Uterus (tissue), 4 donors: Measurements from ENCODE around the gene CACNA2D2. TPM values are rescaled to one million over a fixed set of nuclear protein-coding genes. Genes with fewer than 3 reads are reported as not detected.

Experiments used
- DNase-seq, 2 donors: peaks; one replicate each; pipeline ENCODE4 v3.0.0-alpha.2; 2019 to 2020
- H3K27ac ChIP-seq, 2 donors: fragments of 200-600 bp; sonication (generic); 1 replicate in 1 of 2; 2 replicates in 1 of 2; pipeline ENCODE4 v1.5.1; 2016 to 2018
- H3K27me3 ChIP-seq, 2 donors: fragments of 200-600 bp; sonication (generic); one replicate each; pipeline ENCODE4 v1.5.1; 2018 to 2019; ENCODE audit warnings: control low read depth in 1 of 2
- H3K36me3 ChIP-seq, 2 donors: fragments of 200-600 bp; sonication (generic); one replicate each; pipeline ENCODE4 v1.5.1; 2019; ENCODE audit warnings: control low read depth in 1 of 2
- H3K4me1 ChIP-seq, 2 donors: fragments of 200-600 bp; sonication (generic); one replicate each; pipeline ENCODE4 v1.5.1; 2018 to 2019; ENCODE audit warnings: control low read depth in 1 of 2
- H3K4me3 ChIP-seq, 2 donors: fragments of 200-600 bp; sonication (generic); 1 replicate in 1 of 2; 2 replicates in 1 of 2; pipeline ENCODE4 v1.5.1; 2018 to 2019; ENCODE audit warnings: mild to moderate bottlenecking in 1 of 2
- H3K9me3 ChIP-seq, 2 donors: fragments of 200-600 bp; sonication (generic); one replicate each; pipeline ENCODE4 v1.5.1; 2019; ENCODE audit warnings: control low read depth in 1 of 2
- POLR2A ChIP-seq, 2 donors: fragments of 450-650 bp; IDR thresholded peaks; one replicate each; pipeline ENCODE4 v1.6.1; 2016; ENCODE audit warnings: antibody characterized with exemption in 2 of 2, mild to moderate bottlenecking in 1 of 2, moderate library complexity in 1 of 2
- intact Hi-C: fragments of 100-400 bp; cut with DNase I; formaldehyde crosslinking; loops from one replicate; pipeline ENCODE4 v1.15.1; 2023; ENCODE audit warnings: low total_unique reads
- total RNA-seq, 4 donors: library from RNA; depleted of rRNA in 3 of 4; stranded (reverse); fragments of >200 nt in 3 of 4; gene quantifications; one replicate each; pipeline versions ENCODE4 v1.1.0 to v1.2.4, GENCODE V29; 2014 to 2023
- TF ChIP-seq, protein P1 (sequence below), 4 experiments: fragments of 200-600 bp in 2 of 4; fragments of 450-650 bp in 2 of 4; sonication (generic) in 2 of 4; IDR thresholded peaks; one replicate each; pipeline ENCODE4 v1.5.1; 2016 to 2019; ENCODE audit warnings: antibody characterized with exemption in 4 of 4, mild to moderate bottlenecking in 2 of 4, moderate library complexity in 1 of 4
- donor health status: DM: yes; HTN: yes; CAD: no.

CACNA2D2 gene
- total RNA-seq, 4 donors from 2014 or later: under 0.01 to 6.1 (median 5.3) TPM; not detected in 1

- no peak for DNase-seq
- Histone ChIP-seq H3K4me3 (no peak overlapping the region), H3K27me3 (no peaks in the 10 kb centered on the region), H3K36me3 (no peaks in the 10 kb centered on the region), H3K9me3 (no peaks in the 10 kb centered on the region), H3K27ac (no peak overlapping the region), H3K4me1 (no peaks in the 10 kb centered on the region)
- intact Hi-C loops: no loop called here
- no peak for TF ChIP-seq POLR2A (IDR thresholded peaks at IDR 0.05)
- TF ChIP-seq, protein P1, sequence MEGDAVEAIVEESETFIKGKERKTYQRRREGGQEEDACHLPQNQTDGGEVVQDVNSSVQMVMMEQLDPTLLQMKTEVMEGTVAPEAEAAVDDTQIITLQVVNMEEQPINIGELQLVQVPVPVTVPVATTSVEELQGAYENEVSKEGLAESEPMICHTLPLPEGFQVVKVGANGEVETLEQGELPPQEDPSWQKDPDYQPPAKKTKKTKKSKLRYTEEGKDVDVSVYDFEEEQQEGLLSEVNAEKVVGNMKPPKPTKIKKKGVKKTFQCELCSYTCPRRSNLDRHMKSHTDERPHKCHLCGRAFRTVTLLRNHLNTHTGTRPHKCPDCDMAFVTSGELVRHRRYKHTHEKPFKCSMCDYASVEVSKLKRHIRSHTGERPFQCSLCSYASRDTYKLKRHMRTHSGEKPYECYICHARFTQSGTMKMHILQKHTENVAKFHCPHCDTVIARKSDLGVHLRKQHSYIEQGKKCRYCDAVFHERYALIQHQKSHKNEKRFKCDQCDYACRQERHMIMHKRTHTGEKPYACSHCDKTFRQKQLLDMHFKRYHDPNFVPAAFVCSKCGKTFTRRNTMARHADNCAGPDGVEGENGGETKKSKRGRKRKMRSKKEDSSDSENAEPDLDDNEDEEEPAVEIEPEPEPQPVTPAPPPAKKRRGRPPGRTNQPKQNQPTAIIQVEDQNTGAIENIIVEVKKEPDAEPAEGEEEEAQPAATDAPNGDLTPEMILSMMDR (IDR thresholded peaks at IDR 0.05): no peak
Measured at GRCh38 chr3:50417637-50418033, 85.8 kb downstream of the CACNA2D2 start.

- TF ChIP-seq POLR2A (IDR thresholded peaks at IDR 0.05): no peak
- TF ChIP-seq, protein P1 (IDR thresholded peaks at IDR 0.05): no peak
- H3K9me3 ChIP-seq: no peaks in the 10 kb centered on the region
- H3K27me3 ChIP-seq: no peaks in the 10 kb centered on the region
- no peaks in the 10 kb centered on the region for H3K4me1 ChIP-seq
- H3K4me3 ChIP-seq: no peak overlapping the region
- no peak for DNase-seq
- no peaks in the 10 kb centered on the region for H3K36me3 ChIP-seq
- intact Hi-C loops: no loop called here
- H3K27ac ChIP-seq: no peak overlapping the region
Measured at GRCh38 chr3:50416736-50417636, 86.4 kb downstream of the CACNA2D2 start.

- no peak overlapping the region for H3K27ac ChIP-seq
- intact Hi-C loops: no loop called here
- H3K4me3 ChIP-seq: no peak overlapping the region
- H3K4me1 ChIP-seq: no peaks in the 10 kb centered on the region
- DNase-seq: no peak
- no peaks in the 10 kb centered on the region for H3K9me3 ChIP-seq
- H3K27me3 ChIP-seq: no peaks in the 10 kb centered on the region
- no peaks in the 10 kb centered on the region for H3K36me3 ChIP-seq
- TF ChIP-seq, protein P1 (IDR thresholded peaks at IDR 0.05): no peak
Measured at GRCh38 chr3:50415816-50416215, 87.6 kb downstream of the CACNA2D2 start.

DNA sequence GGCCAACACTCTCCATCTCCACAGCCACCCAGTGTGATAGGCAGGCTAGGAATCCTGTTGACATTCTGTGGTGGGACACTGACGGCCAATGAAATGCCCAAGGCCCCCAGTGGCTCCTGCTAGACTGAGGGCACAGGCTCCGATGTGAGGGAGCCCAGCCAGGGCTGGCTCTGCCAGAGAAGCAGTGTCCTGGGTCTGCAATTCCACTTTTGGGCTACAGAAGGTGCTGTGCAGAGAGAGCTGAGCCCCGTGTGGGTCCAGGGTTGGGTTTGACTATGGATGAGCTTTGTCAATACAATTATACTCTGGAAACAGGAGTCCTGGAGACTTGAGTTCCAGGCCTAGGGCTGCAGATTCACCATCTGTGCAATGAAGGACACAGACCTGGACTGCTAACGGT is 88.4 kb downstream of the CACNA2D2 start:
- no peaks in the 10 kb centered on the region for H3K27me3 ChIP-seq
- intact Hi-C loops: no loop called here
- no peaks in the 10 kb centered on the region for H3K9me3 ChIP-seq
- no peak for DNase-seq
- no peaks in the 10 kb centered on the region for H3K36me3 ChIP-seq
- no peak overlapping the region for H3K27ac ChIP-seq
- TF ChIP-seq, protein P1 (IDR thresholded peaks at IDR 0.05): no peak
- no peaks in the 10 kb centered on the region for H3K4me1 ChIP-seq
- no peak overlapping the region for H3K4me3 ChIP-seq

DNA sequence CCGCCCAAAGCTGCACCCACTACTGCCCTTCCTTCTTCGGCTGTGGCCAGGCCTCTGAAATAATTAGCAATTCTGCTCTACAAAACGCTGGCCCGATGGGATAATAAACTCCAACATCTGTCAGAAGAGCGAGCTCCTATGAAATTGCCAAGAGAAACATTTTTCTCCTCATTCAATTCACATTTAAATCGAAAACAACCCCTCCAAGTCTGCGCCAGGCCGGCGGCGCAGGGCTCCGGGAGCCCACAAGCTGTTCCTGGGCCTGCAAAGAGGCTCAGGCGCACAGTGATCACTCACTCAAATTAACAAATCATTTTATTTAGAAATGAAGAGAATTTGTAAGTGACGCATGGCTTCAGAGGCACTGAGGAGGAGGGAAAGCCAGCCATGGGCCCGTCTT is 88.8 kb downstream of the CACNA2D2 start:
- Histone ChIP-seq H3K9me3 (no peaks in the 10 kb centered on the region), H3K4me1 (no peaks in the 10 kb centered on the region), H3K4me3 (no peak overlapping the region), H3K27ac (no peak overlapping the region), H3K36me3 (no peaks in the 10 kb centered on the region), H3K27me3 (no peaks in the 10 kb centered on the region)
- no peak for TF ChIP-seq POLR2A (IDR thresholded peaks at IDR 0.05)
- TF ChIP-seq, protein P1 (IDR thresholded peaks at IDR 0.05): no peak
- intact Hi-C loops: no loop called here
- no peak for DNase-seq
